B cell (primary cell): ENCODE data around the gene TAS2R41. TPM values are rescaled to one million over a fixed set of nuclear protein-coding genes. Genes with fewer than 3 reads are reported as not detected.

Source experiments
- ATAC-seq: fragments of 200-7000 bp; cut with Tn5 transposase; one replicate; pipeline ENCODE4 v1.10.0; 2021; ENCODE audit warnings: low read depth, mild to moderate bottlenecking, moderate number of reproducible peaks, moderate library complexity
- CTCF ChIA-PET: fragments of 350-600 bp; sonication (Branson Sonifier 250); formaldehyde crosslinking; loops from one replicate; lab custom pipeline; 2021; ENCODE audit warnings: antibody characterized with exemption, inconsistent platforms; lab: Charles Lee
- POLR2A ChIA-PET: fragments of 350-600 bp; sonication (Branson Sonifier 250); formaldehyde crosslinking; loops from one replicate; lab custom pipeline; 2021; ENCODE audit warnings: antibody characterized with exemption; lab: Charles Lee
- DNase-seq: peaks from one replicate; pipeline ENCODE4 v3.0.0; 2013
- H2AFZ ChIP-seq: 2 replicates; pipeline ENCODE4 v1.6.1; 2012; ENCODE audit warnings: mild to moderate bottlenecking, low read depth, low read length; ENCODE audit not compliant: insufficient read depth, poor library complexity, severe bottlenecking
- H3K27ac ChIP-seq, 2 donors: 1 replicate in 1 of 2; 2 replicates in 1 of 2; pipeline ENCODE4 v1.5.1; 2012 to 2013; ENCODE audit warnings: low read length in 2 of 2, mild to moderate bottlenecking in 2 of 2, moderate library complexity in 1 of 2
- H3K27me3 ChIP-seq, 4 experiments: fragments of 200-600 bp in 1 of 4; sonication (generic) in 1 of 4; replicated peaks in 1 of 4; 1 replicate in 2 of 4; 2 replicates in 2 of 4; pipeline versions ENCODE4 v1.6.1 to v1.7.0; 2013 to 2016; ENCODE audit warnings: low read length in 3 of 4, mild to moderate bottlenecking in 2 of 4, mixed read lengths in 1 of 4, moderate library complexity in 1 of 4; ENCODE audit not compliant: insufficient read depth in 4 of 4, control insufficient read depth in 3 of 4; ENCODE audit errors: control extremely low read depth in 1 of 4
- H3K36me3 ChIP-seq, 2 experiments: replicated peaks in 1 of 2; 1 replicate in 1 of 2; 2 replicates in 1 of 2; pipeline versions ENCODE4 v1.6.1 to v1.7.1; 2013; ENCODE audit warnings: low read length in 1 of 2; ENCODE audit not compliant: insufficient read depth in 2 of 2, control insufficient read depth in 1 of 2; ENCODE audit errors: control extremely low read depth in 1 of 2, extremely low read depth in 1 of 2
- H3K4me1 ChIP-seq, 2 donors: fragments of 200-600 bp in 1 of 2; sonication (generic) in 1 of 2; 1 replicate in 1 of 2; 2 replicates in 1 of 2; pipeline versions ENCODE4 v1.5.1 to v1.6.1; 2013 to 2017; ENCODE audit warnings: low read length in 2 of 2; ENCODE audit not compliant: control insufficient read depth in 2 of 2, insufficient read depth in 2 of 2
- H3K4me2 ChIP-seq: replicated peaks from 2 replicates; pipeline ENCODE3; 2012; ENCODE audit warnings: mild to moderate bottlenecking, low read depth, low read length; ENCODE audit not compliant: poor library complexity, severe bottlenecking
- H3K4me3 ChIP-seq, 5 experiments: fragments of 200-600 bp in 1 of 5; sonication (generic) in 1 of 5; 1 replicate in 3 of 5; 2 replicates in 2 of 5; pipeline versions ENCODE4 v1.5.1 to v1.7.0; 2011 to 2016; ENCODE audit warnings: low read length in 4 of 5, mild to moderate bottlenecking in 4 of 5, low read depth in 2 of 5, control low read depth in 1 of 5, moderate library complexity in 1 of 5; ENCODE audit not compliant: insufficient read depth in 1 of 5; ENCODE audit errors: control extremely low read depth in 1 of 5, extremely low read depth in 1 of 5
- H3K79me2 ChIP-seq: fragments of 200-600 bp; sonication (generic); one replicate; pipeline ENCODE4 v1.6.0; 2016; ENCODE audit warnings: low read length; ENCODE audit not compliant: control insufficient read depth, insufficient read depth
- H3K9ac ChIP-seq: fragments of 200-600 bp; sonication (generic); 2 replicates; pipeline ENCODE4 v1.6.1; 2017; ENCODE audit warnings: mild to moderate bottlenecking, low read length, moderate library complexity
- H3K9me3 ChIP-seq, 3 donors: one replicate each; pipeline versions ENCODE4 v1.6.1 to v1.7.1; 2013; ENCODE audit warnings: low read length in 2 of 3; ENCODE audit not compliant: control insufficient read depth in 2 of 3, insufficient read depth in 1 of 3; ENCODE audit errors: control extremely low read depth in 1 of 3
- H4K20me1 ChIP-seq: 2 replicates; pipeline ENCODE4 v1.6.0; 2012; ENCODE audit warnings: mild to moderate bottlenecking, low read length; ENCODE audit not compliant: insufficient read depth, control insufficient read depth, poor library complexity, severe bottlenecking
- H3K27ac Mint-ChIP-seq: one replicate; pipeline ENCODE4 v1.8.0; 2021; ENCODE audit warnings: mixed read lengths
- H3K27me3 Mint-ChIP-seq: one replicate; pipeline ENCODE4 v1.8.0; 2021; ENCODE audit warnings: mixed read lengths
- H3K4me1 Mint-ChIP-seq: one replicate; pipeline ENCODE4 v1.8.0; 2021; ENCODE audit warnings: mixed read lengths
- H3K4me3 Mint-ChIP-seq: one replicate; pipeline ENCODE4 v1.8.0; 2021; ENCODE audit warnings: mixed read lengths
- H3K9me3 Mint-ChIP-seq: one replicate; pipeline ENCODE4 v1.8.0; 2022; ENCODE audit warnings: mixed read lengths; ENCODE audit not compliant: insufficient read depth
- CTCF ChIP-seq: fragments of 200-600 bp; IDR thresholded peaks from one replicate; pipeline ENCODE4 v1.8.0; 2022; ENCODE audit warnings: antibody characterized with exemption, mild to moderate bottlenecking
- EZH2 ChIP-seq: IDR thresholded peaks from 2 replicates; pipeline ENCODE4 v1.6.1; 2012; ENCODE audit warnings: borderline replicate concordance, low read depth, mild to moderate bottlenecking, moderate library complexity, low read length; ENCODE audit not compliant: insufficient read depth, poor library complexity, severe bottlenecking
- whole genome bisulfite sequencing: methylation state at CpG from one replicate; pipeline ENCODE4 v1.1.5; 2013; ENCODE audit warnings: missing lambda C conversion rate; ENCODE audit not compliant: insufficient coverage; 5-methylcytosine and 5-hydroxymethylcytosine counted together
- intact Hi-C: fragments of 100-400 bp; cut with micrococcal nuclease; formaldehyde crosslinking; loops from one replicate; pipeline ENCODE4 v1.10.0; 2022
- polyA plus RNA-seq: library from polyadenylated mRNA; depleted of rRNA; stranded (reverse); fragments of >200 nt; gene quantifications from 2 replicates; pipeline ENCODE4 v1.2.3, GENCODE V29; 2012
- total RNA-seq, 2 donors: library from RNA; stranded (reverse); fragments of 120-200 nt in 1 of 2; gene quantifications; 1 replicate in 1 of 2; 2 replicates in 1 of 2; pipeline versions ENCODE4 v1.2.3 to v1.2.4, GENCODE V29; 2013 to 2022

Gene TAS2R41
- total and polyA plus RNA-seq, 2 donors (not counting 1 experiment from before 2014, with no cell fraction given), result not detected

- Histone ChIP-seq H4K20me1 (no peaks in the 10 kb centered on the region), H3K27me3 (no peaks in the 10 kb centered on the region), H3K27ac (no peak overlapping the region), H3K4me1 (no peaks in the 10 kb centered on the region), H3K79me2 (no peaks in the 10 kb centered on the region), H3K36me3 (no peaks in the 10 kb centered on the region), H3K9ac (no peak overlapping the region), H3K4me2 (no peak overlapping the region), H2AFZ (no peak overlapping the region), H3K9me3 (no peaks in the 10 kb centered on the region), H3K4me3 (no peak overlapping the region)
- intact Hi-C loops, result no loop called here
- Mint-ChIP-seq H3K27ac (no peak overlapping the region), H3K9me3 (no peaks in the 10 kb centered on the region), H3K4me1 (no peaks in the 10 kb centered on the region), H3K27me3 (peaks cover 24% of the 10 kb centered on the region), H3K4me3 (no peak overlapping the region)
- DNase-seq (no peak), ATAC-seq (no peak)
- ChIA-PET CTCF (interaction anchor here (1.5 kb wide), 1 partner anchor 242 kb away, joined by 3 read pairs; no protein-coding TSS in a partner anchor), POLR2A (no interaction called here)
- WGBS, result no CpG with 5 or more reads among the region's 1 CpG
- TF ChIP-seq EZH2, result no peak
- TF ChIP-seq CTCF, result no peak
Measured at GRCh38 chr7:143490717-143491306, 13.1 kb downstream of the TAS2R41 start.

- DNase-seq (no peak), ATAC-seq (no peak)
- Mint-ChIP-seq H3K4me3 (no peak overlapping the region), H3K27me3 (peaks cover 16% of the 10 kb centered on the region), H3K4me1 (no peaks in the 10 kb centered on the region), H3K9me3 (no peaks in the 10 kb centered on the region), H3K27ac (no peak overlapping the region)
- Histone ChIP-seq H3K36me3 (no peaks in the 10 kb centered on the region), H3K27me3 (peaks cover 0 to 1% (median 0%) of the 10 kb centered on the region in 4 experiments), H3K9ac (no peak overlapping the region), H3K4me2 (no peak overlapping the region), H3K27ac (no peak overlapping the region), H3K79me2 (no peaks in the 10 kb centered on the region), H4K20me1 (no peaks in the 10 kb centered on the region), H2AFZ (no peak overlapping the region), H3K9me3 (no peaks in the 10 kb centered on the region), H3K4me1 (no peaks in the 10 kb centered on the region), H3K4me3 (no peak overlapping the region)
- TF ChIP-seq EZH2 (no peak), CTCF (no peak)
- WGBS, result 100% methylated on average over 1 of the region's 2 CpGs
- intact Hi-C loops, result no loop called here
- ChIA-PET POLR2A (no interaction called here), CTCF (no interaction called here)
Measured at GRCh38 chr7:143492043-143492471, 14.4 kb downstream of the TAS2R41 start.
